GM13976 (cell line): Measurements from ENCODE around the gene WNT3.

ENCODE experiments used
- DNase-seq: peaks from one replicate; pipeline ENCODE4 v3.0.0; 2012; ENCODE audit warnings: low spot score
- CTCF ChIP-seq: IDR thresholded peaks from 2 replicates; pipeline ENCODE4 v1.5.1; 2012; ENCODE audit warnings: borderline replicate concordance, mild to moderate bottlenecking; ENCODE audit not compliant: insufficient read depth; ENCODE audit errors: extremely low read depth, missing control alignments, control extremely low read depth
- in situ Hi-C: fragments of 300-500 bp; cut with MboI; formaldehyde crosslinking; loops from one replicate; pipeline ENCODE4 v1.12.0; 2022; ENCODE audit warnings: low sequenced_read_pairs, mixed read lengths, inconsistent platforms; ENCODE audit not compliant: unreplicated experiment

The WNT3 gene

GRCh38 chr17:46742565-46743270 lies 75.8 kb downstream of the WNT3 start:
- no peak for TF ChIP-seq CTCF
- DNase-seq: no peak
- in situ Hi-C loops: loop anchor here (10.0 kb wide), 1 partner anchor 62 kb away; no protein-coding TSS in a partner anchor

DNA sequence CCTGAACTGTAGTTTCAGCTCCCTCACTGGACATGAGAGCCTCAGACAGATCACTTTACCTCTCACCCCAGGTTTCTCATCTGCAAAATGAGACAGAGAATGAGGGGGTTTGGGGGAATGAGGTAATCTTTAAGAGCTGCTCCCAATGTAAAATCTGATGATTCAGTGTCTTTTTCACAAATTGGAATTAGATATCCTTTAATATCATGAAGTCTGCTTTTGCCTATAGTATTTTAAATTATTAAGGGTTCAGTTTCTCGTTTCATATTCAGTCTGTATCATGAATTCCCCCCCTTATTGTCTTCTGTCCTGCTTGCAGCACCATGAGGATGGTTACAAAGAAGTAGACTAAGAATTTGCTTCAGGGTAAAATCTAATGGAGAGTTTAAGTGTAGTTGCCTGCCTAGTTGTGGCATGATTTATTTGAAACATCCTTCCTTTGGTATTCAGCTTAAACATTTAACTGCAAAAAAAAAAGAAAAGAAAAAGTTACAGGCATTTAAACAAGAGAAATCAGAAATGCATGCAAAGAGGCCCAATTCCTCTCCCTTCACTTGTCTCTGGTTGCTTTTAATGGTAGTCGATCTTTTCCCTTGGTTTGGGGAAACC lies 77.3 kb downstream of the WNT3 start:
- no peak for DNase-seq
- no peak for TF ChIP-seq CTCF
- in situ Hi-C loops: loop anchor here (10.0 kb wide), 1 partner anchor 64 kb away; no protein-coding TSS in a partner anchor

- no peak for TF ChIP-seq CTCF
- in situ Hi-C loops: loop anchor here (10.0 kb wide), 1 partner anchor 65 kb away; no protein-coding TSS in a partner anchor
- no peak for DNase-seq
These were observed 78.5 kb downstream of the WNT3 start for GRCh38 chr17:46739982-46740381.

DNA sequence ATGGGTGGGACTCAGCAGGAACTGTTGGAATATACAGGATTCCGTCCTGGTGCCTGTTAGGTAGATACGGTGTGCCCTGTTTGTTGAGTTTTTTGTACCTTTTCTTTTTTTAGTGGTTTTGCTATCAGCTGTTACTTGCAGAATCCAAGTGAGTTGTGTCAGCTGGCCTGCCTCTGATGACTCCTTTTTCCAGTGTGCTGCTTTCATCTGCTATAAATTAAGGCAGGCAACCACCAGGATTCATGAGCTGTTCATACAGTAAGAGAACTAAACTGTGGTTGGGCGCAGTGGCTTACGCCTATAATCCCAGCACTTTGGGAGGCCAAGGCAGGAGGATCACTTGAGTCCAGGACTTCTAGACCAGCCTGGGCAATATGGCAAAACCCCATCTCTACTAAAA lies 79.9 kb downstream of the WNT3 start:
- no peak for DNase-seq
- in situ Hi-C loops: no loop called here
- TF ChIP-seq CTCF: no peak

GRCh38 chr17:46737326-46737725 lies 81.2 kb downstream of the WNT3 start:
- TF ChIP-seq CTCF: no peak
- DNase-seq: no peak
- in situ Hi-C loops: no loop called here

- no peak for TF ChIP-seq CTCF
- no peak for DNase-seq
- in situ Hi-C loops: no loop called here
These were observed 82.4 kb downstream of the WNT3 start for GRCh38 chr17:46736100-46736499.
